GM12878 (cell line): Measurements from ENCODE around the gene LEUTX. TPM values are rescaled to one million over a fixed set of nuclear protein-coding genes. Genes with fewer than 3 reads are reported as not detected.

Experiments
- BACH1 ChIP-seq: fragments of 450-650 bp; IDR thresholded peaks from 2 replicates; pipeline ENCODE4 v1.6.1; 2017; ENCODE audit warnings: mild to moderate bottlenecking, borderline replicate concordance
- BHLHE40 ChIP-seq, 2 experiments: fragments of 450-650 bp in 1 of 2; IDR thresholded peaks; 2 replicates each; pipeline ENCODE4 v1.6.1; 2011 to 2017; ENCODE audit warnings: low read depth in 2 of 2, borderline replicate concordance in 1 of 2, improper control_type of control experiment in 1 of 2, low read length in 1 of 2, mild to moderate bottlenecking in 1 of 2
- CEBPB ChIP-seq, 2 experiments: fragments of 150-350 bp in 1 of 2; IDR thresholded peaks; 2 replicates each; pipeline ENCODE4 v1.6.1; 2012 to 2014; ENCODE audit warnings: low read depth in 2 of 2, low read length in 2 of 2, borderline replicate concordance in 1 of 2, inconsistent platforms in 1 of 2
- CHD1 ChIP-seq: IDR thresholded peaks from 2 replicates; pipeline ENCODE4 v1.6.1; 2012; ENCODE audit warnings: low read depth, low read length, improper control_type of control experiment
- CHD2 ChIP-seq: IDR thresholded peaks from 2 replicates; pipeline ENCODE4 v1.6.1; 2011; ENCODE audit warnings: low read depth, low read length, improper control_type of control experiment, borderline replicate concordance
- CHD4 ChIP-seq: fragments of 200-600 bp; sonication (generic); IDR thresholded peaks from 2 replicates; pipeline ENCODE4 v1.6.1; 2016; ENCODE audit warnings: mild to moderate bottlenecking
- CREB1 ChIP-seq: IDR thresholded peaks from 2 replicates; pipeline ENCODE4 v1.6.1; 2012; ENCODE audit warnings: low read depth, mild to moderate bottlenecking, inconsistent platforms
- E2F8 ChIP-seq: fragments of 450-650 bp; IDR thresholded peaks from 2 replicates; pipeline ENCODE4 v1.6.1; 2018; ENCODE audit warnings: mild to moderate bottlenecking, low read depth, moderate library complexity; ENCODE audit not compliant: partially characterized antibody
- IRF5 ChIP-seq: fragments of 450-650 bp; IDR thresholded peaks from 2 replicates; pipeline ENCODE4 v1.6.1; 2017; ENCODE audit warnings: borderline replicate concordance
- KDM1A ChIP-seq: fragments of 200-600 bp; sonication (generic); IDR thresholded peaks from 2 replicates; pipeline ENCODE4 v1.6.1; 2016; ENCODE audit warnings: borderline replicate concordance
- MEF2B ChIP-seq: fragments of 450-650 bp; IDR thresholded peaks from 2 replicates; pipeline ENCODE4 v1.6.1; 2018; ENCODE audit warnings: mild to moderate bottlenecking, moderate library complexity; ENCODE audit not compliant: partially characterized antibody, poor library complexity, severe bottlenecking
- MYB ChIP-seq: fragments of 150-350 bp; IDR thresholded peaks from 2 replicates; pipeline ENCODE4 v1.6.1; 2014; ENCODE audit warnings: mild to moderate bottlenecking, low read depth, low read length, borderline replicate concordance
- MYC ChIP-seq: IDR thresholded peaks from 2 replicates; pipeline ENCODE4 v1.6.1; 2011; ENCODE audit warnings: mild to moderate bottlenecking, low read length, moderate library complexity, inconsistent platforms; ENCODE audit not compliant: insufficient read depth, insufficient replicate concordance, insufficient read length, severe bottlenecking
- NFYA ChIP-seq: IDR thresholded peaks from 2 replicates; pipeline ENCODE4 v1.6.1; 2011; ENCODE audit warnings: low read depth, mild to moderate bottlenecking, low read length, improper control_type of control experiment, borderline replicate concordance
- NFYB ChIP-seq: IDR thresholded peaks from 2 replicates; pipeline ENCODE4 v1.6.1; 2011; ENCODE audit warnings: low read depth, mild to moderate bottlenecking, low read length, improper control_type of control experiment, moderate library complexity; ENCODE audit not compliant: insufficient read depth
- NR2F1 ChIP-seq: fragments of 450-650 bp; conservative IDR thresholded peaks from 2 replicates; pipeline ENCODE4 v1.6.1; 2017; ENCODE audit warnings: mild to moderate bottlenecking
- POLR2AphosphoS2 ChIP-seq: IDR thresholded peaks from 2 replicates; pipeline ENCODE4 v1.6.1; 2011; ENCODE audit warnings: low read depth, mild to moderate bottlenecking, low read length, improper control_type of control experiment, moderate library complexity
- SIX5 ChIP-seq: IDR thresholded peaks from 2 replicates; pipeline ENCODE4 v1.6.1; 2011; ENCODE audit warnings: mild to moderate bottlenecking, low read depth, low read length, moderate library complexity; ENCODE audit not compliant: severe bottlenecking
- SREBF1 ChIP-seq: IDR thresholded peaks from 2 replicates; pipeline ENCODE4 v1.6.1; 2012; ENCODE audit warnings: mild to moderate bottlenecking, low read length
- STAT3 ChIP-seq: IDR thresholded peaks from 2 replicates; pipeline ENCODE4 v1.6.1; 2011; ENCODE audit warnings: low read depth, low read length, improper control_type of control experiment
- SUPT20H ChIP-seq: IDR thresholded peaks from 2 replicates; pipeline ENCODE4 v1.6.1; 2011; ENCODE audit warnings: low read depth, mild to moderate bottlenecking, low read length, moderate library complexity, borderline replicate concordance; ENCODE audit not compliant: control insufficient read depth
- TARDBP ChIP-seq: IDR thresholded peaks from 2 replicates; pipeline ENCODE4 v1.6.1; 2016; ENCODE audit warnings: borderline replicate concordance
- TCF12 ChIP-seq: IDR thresholded peaks from 2 replicates; pipeline ENCODE4 v1.6.1; 2011; ENCODE audit warnings: low read depth, mild to moderate bottlenecking, low read length
- ZNF217 ChIP-seq: fragments of 450-650 bp; IDR thresholded peaks from 2 replicates; pipeline ENCODE4 v1.6.1; 2017; ENCODE audit warnings: antibody characterized with exemption, mild to moderate bottlenecking
- polyA plus RNA-seq, 11 experiments: library from polyadenylated mRNA; depleted of rRNA in 4 of 11; unstranded in 6 of 11; stranded (reverse) in 5 of 11; fragments of >200 nt; fragmentation: Nextera tagmentation in 4 of 11; fragmentation: Illumina TruSeq in 1 of 11; extraction: Ambion mirVana in 4 of 11; extraction: Trizol in 1 of 11; gene quantifications; 1 replicate in 1 of 11; 2 replicates in 10 of 11; pipeline versions ENCODE4 v1.2.1 to v1.2.3, GENCODE V29; 2011 to 2016; ENCODE audit warnings: inconsistent platforms in 2 of 11, missing spikeins in 2 of 11, low read depth in 1 of 11
- total RNA-seq, 4 experiments: library from RNA; depleted of rRNA in 3 of 4; stranded (reverse); fragments of >200 nt in 3 of 4; fragmentation: Illumina TruSeq in 1 of 4; extraction: Trizol in 1 of 4; gene quantifications; 2 replicates each; pipeline versions ENCODE4 v1.2.1 to v1.2.3, GENCODE V29; 2013 to 2021
- TF ChIP-seq, protein P1 (sequence below): fragments of 150-350 bp; IDR thresholded peaks from 2 replicates; pipeline ENCODE4 v1.6.1; 2014; ENCODE audit warnings: mild to moderate bottlenecking, low read depth, low read length

LEUTX gene
- total and polyA plus RNA-seq, 10 of the 15 experiments (the other 5 are each of a cell fraction or from before 2014, with no cell fraction given), result 0.29 to 0.46 (median 0.40) TPM; not detected in 4

- TF ChIP-seq BHLHE40 (IDR thresholded peaks at IDR 0.05; ENCODE audit: borderline replicate concordance in 1 of 2, low read depth in 2 of 2, low read length in 1 of 2) (peak; percentile 13 to 41; a peak in 1 of 4 replicates), IRF5 (no peak), CHD1 (no peak), MYB (no peak), E2F8 (no peak), MEF2B (peak; percentile 83), POLR2AphosphoS2 (no peak), CHD4 (no peak), NR2F1 (no peak), NFYB (no peak), SREBF1 (no peak), MYC (no peak), TARDBP (no peak), CHD2 (no peak), TCF12 (no peak), CEBPB (IDR thresholded peaks at IDR 0.05; ENCODE audit: borderline replicate concordance in 1 of 2, low read depth in 2 of 2, low read length in 2 of 2) (peak in 1 of 2 experiments; percentile 35; a peak in 1 of 4 replicates), STAT3 (no peak), NFYA (no peak), SUPT20H (no peak), SIX5 (no peak), CREB1 (peak; percentile 34; the same call in 1 of the 2 replicates), ZNF217 (no peak), BACH1 (peak; percentile 71; the same call in 1 of the 2 replicates), KDM1A (no peak)
- TF ChIP-seq, protein P1, sequence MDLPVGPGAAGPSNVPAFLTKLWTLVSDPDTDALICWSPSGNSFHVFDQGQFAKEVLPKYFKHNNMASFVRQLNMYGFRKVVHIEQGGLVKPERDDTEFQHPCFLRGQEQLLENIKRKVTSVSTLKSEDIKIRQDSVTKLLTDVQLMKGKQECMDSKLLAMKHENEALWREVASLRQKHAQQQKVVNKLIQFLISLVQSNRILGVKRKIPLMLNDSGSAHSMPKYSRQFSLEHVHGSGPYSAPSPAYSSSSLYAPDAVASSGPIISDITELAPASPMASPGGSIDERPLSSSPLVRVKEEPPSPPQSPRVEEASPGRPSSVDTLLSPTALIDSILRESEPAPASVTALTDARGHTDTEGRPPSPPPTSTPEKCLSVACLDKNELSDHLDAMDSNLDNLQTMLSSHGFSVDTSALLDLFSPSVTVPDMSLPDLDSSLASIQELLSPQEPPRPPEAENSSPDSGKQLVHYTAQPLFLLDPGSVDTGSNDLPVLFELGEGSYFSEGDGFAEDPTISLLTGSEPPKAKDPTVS, result no peak
Measured at GRCh38 chr19:39759457-39760184, 19.0 kb upstream of the LEUTX start (continued).
